DOHH2 (cell line): ENCODE measurements around the gene CYTL1.

Experiments
- EZH2phosphoT487 ChIP-seq: fragments of 200-600 bp; sonication (generic); IDR thresholded peaks from 2 replicates; pipeline ENCODE4 v1.6.1; 2017; ENCODE audit warnings: borderline replicate concordance, mild to moderate bottlenecking, antibody characterized with exemption, low read length, moderate library complexity, mixed read lengths
- TF ChIP-seq, protein P1 (sequence below): fragments of 200-600 bp; sonication (generic); IDR thresholded peaks from one replicate; pipeline ENCODE4 v1.5.1; 2014; ENCODE audit warnings: antibody characterized with exemption, mild to moderate bottlenecking, low read depth, low read length; ENCODE audit not compliant: poor library complexity, severe bottlenecking

DNA sequence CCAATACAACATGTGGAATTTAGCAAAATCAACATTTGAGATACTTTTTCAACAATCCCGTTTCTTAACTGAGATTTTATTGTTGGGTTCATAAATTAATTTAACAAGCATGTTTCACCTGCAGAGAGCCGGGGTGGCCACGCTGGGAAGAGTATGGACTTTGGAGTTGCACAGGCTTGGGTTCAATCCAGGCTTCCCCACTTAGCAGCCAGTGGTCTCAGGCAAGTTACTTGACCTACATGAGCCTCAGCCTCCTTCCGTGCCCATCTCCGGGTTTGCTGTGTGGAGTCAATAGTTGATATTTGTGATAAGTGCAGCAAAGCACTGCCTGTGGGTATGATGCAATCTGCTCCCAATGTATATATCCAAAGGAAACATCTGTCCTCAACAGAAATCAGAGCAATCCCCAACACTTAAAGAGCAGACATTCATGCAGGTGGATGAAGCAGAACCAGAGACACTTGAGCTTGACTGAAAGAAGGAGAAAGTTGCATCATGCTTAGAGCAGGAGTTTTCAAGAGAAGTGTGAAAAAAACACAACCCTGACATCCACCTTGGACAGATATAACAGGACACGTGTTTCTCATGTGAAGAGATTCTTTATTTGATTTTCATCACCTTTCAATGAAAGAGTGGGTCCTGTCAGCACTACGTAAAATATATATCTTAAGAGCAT lies 5.1 kb downstream of the CYTL1 start:
- TF ChIP-seq, protein P1, sequence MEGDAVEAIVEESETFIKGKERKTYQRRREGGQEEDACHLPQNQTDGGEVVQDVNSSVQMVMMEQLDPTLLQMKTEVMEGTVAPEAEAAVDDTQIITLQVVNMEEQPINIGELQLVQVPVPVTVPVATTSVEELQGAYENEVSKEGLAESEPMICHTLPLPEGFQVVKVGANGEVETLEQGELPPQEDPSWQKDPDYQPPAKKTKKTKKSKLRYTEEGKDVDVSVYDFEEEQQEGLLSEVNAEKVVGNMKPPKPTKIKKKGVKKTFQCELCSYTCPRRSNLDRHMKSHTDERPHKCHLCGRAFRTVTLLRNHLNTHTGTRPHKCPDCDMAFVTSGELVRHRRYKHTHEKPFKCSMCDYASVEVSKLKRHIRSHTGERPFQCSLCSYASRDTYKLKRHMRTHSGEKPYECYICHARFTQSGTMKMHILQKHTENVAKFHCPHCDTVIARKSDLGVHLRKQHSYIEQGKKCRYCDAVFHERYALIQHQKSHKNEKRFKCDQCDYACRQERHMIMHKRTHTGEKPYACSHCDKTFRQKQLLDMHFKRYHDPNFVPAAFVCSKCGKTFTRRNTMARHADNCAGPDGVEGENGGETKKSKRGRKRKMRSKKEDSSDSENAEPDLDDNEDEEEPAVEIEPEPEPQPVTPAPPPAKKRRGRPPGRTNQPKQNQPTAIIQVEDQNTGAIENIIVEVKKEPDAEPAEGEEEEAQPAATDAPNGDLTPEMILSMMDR: no peak
- no peak for TF ChIP-seq EZH2phosphoT487
